Endometrial microvascular endothelial cells (primary cell): ENCODE measurements around the gene ADAMTS16. TPM values are rescaled to one million over a fixed set of nuclear protein-coding genes. Genes with fewer than 3 reads are reported as not detected.

Experiments
- in situ Hi-C: cut with HindIII; loops from 2 replicates; pipeline ENCODE4 v1.10.0; 2017; ENCODE audit warnings: low sequenced_read_pairs, low pct_unique_long_range_greater_than_20kb; ENCODE audit errors: inconsistent ontology term
- total RNA-seq: library from RNA; depleted of rRNA; stranded (reverse); fragments of >200 nt; gene quantifications from one replicate; pipeline ENCODE4 v1.2.3, GENCODE V29; 2015; ENCODE audit errors: inconsistent ontology term

Gene ADAMTS16
- total RNA-seq, 1 donor from 2014 or later: not detected

DNA sequence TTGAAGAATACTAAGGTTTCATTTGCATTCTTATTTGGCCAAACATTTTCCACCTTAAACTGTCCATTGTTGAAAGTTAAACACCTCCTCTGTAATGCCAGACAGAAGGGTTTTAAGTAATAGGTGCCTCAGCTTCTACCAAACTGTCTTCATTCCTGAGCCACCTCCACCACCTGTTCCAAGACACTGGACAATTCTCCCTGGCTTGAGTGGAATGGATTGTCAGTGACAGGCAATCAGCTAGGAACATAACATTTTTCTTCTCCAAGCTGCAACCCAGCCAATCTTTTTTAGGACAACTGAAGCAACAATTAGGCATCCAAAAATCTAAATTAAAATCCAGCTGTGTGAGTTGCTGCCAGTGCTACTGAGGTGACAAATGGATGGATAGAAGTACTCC is 208.4 kb downstream of the ADAMTS16 start:
- in situ Hi-C loops: no loop called here

DNA sequence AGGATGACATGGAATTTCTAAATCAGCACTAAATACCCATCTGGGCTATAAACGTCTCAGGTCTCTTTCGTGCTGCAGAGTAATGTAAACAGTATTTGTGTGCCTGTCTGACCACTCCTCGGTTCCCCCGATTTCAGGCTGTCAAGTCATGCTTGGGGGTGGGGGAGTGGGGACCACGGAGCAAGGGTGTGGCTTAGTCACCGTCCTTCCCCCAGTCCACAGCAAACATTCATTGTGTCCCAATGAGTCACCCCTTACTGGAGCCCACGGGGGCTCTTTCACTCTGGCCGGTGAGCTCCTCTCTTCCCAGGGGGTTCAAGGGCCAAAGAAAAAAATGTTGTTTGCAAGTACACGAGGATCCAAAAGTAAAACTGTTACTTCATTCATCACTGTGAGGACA is 210.0 kb downstream of the ADAMTS16 start:
- in situ Hi-C loops: no loop called here

- in situ Hi-C loops: no loop called here
These were observed 211.3 kb downstream of the ADAMTS16 start for GRCh38 chr5:5351288-5351979.

DNA sequence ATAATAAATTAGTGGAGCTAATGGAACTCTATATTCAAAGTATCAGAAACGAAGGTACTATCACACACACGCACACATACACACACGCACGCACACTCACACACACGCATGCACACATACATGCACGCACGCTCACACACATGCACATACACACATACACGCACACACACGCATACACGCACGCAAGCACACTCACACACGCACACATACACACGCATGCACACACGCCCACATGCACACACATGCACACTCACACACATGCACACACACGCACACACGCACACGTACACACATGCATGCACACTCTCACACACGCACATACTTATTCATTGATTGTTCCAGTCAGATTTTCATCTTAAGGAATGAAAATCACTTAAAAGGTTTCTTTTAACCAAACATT is 212.5 kb downstream of the ADAMTS16 start:
- in situ Hi-C loops: no loop called here

- in situ Hi-C loops: no loop called here
These were observed 213.6 kb downstream of the ADAMTS16 start for GRCh38 chr5:5353681-5354080.

GRCh38 chr5:5356765-5357164 is 216.6 kb downstream of the ADAMTS16 start:
- in situ Hi-C loops: no loop called here

- in situ Hi-C loops: no loop called here
These were observed 219.5 kb downstream of the ADAMTS16 start for GRCh38 chr5:5359618-5360017.

- in situ Hi-C loops: no loop called here
These were observed 220.3 kb downstream of the ADAMTS16 start for GRCh38 chr5:5360363-5360940.

GRCh38 chr5:5360941-5361520 is 220.9 kb downstream of the ADAMTS16 start:
- in situ Hi-C loops: no loop called here

- in situ Hi-C loops: no loop called here
These were observed 222.9 kb downstream of the ADAMTS16 start for GRCh38 chr5:5363045-5363444.

DNA sequence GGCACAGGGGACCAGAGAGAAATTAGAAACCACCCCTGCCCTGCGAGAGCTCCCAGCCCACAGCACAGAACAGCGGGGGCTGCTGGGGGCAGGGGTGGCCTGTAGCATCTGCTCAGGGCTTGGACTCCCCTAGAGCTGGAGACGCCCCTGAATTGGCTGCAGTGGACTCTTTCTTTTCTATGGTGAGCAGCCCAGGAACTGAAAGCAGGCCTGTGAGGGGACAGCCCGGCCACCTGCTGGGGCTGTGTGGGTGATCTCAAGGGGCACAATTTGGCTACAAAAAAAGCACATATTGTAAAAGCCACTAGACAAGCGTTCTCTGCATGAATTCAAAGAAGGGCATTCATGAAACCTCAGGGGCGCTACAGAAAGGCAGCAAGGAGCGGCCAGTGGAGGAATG is 224.8 kb downstream of the ADAMTS16 start:
- in situ Hi-C loops: no loop called here

DNA sequence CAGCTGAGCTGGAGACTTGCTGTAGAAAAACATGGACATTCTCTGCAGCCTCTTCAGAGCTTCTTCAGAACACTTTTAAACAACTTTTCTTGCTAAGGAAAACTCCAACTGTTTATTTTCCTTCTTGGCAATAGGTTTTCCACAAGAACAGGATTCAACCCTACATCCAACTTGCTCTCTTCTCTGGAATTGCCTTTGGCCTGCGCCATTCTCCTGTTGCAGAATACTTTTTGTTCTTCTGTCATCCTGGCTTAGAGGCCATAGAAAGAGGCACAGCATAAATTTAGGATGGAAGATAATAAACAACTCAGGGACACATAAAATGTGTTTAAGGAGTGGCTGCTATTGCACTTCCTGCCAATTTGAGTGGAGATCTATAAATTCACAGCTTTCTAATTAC is 227.6 kb downstream of the ADAMTS16 start:
- in situ Hi-C loops: no loop called here

DNA sequence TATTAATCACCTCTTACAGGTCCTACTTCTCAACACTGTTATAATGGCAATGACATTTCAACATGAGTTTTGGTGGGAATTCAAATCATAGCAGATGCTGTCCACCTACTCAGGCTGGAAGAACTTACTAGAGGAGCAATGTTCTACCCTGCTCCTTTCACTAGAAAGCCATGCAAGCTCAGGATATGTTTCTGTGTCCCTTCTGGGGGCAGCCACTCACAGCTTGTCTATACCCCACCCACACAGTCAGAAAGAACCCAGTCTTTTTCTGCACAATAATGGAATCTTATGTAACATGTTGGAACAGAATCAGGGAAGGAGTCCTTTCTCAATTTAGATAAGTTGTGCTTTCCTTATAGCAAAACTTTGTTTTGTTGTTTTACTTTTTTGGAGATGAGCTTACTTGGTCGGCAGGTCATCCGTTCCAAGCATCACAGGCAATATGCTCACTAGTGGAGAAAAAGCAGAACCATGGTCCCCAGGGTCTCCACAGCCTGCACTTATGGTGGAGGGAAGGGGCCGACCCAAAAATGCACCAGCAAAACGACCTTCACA is 229.0 kb downstream of the ADAMTS16 start:
- in situ Hi-C loops: no loop called here
